H9 (cell line): ENCODE data around the gene LIM2. TPM values are rescaled to one million over a fixed set of nuclear protein-coding genes. Genes with fewer than 3 reads are reported as not detected.

Experiments used
- DNase-seq: peaks from one replicate; pipeline ENCODE4 v3.0.0-alpha.2; 2017
- H2AFZ ChIP-seq: one replicate; pipeline ENCODE4 v1.6.1; 2013; ENCODE audit warnings: mild to moderate bottlenecking, low read length, control low read depth, moderate library complexity
- H2AK5ac ChIP-seq: 2 replicates; pipeline ENCODE4 v1.6.1; 2013; ENCODE audit warnings: low read length, control low read depth, mixed read lengths; ENCODE audit not compliant: insufficient read length
- H2BK120ac ChIP-seq: one replicate; pipeline ENCODE4 v1.6.1; 2013; ENCODE audit warnings: low read depth, mild to moderate bottlenecking, low read length, control low read depth, inconsistent platforms; ENCODE audit not compliant: poor library complexity, severe bottlenecking
- H2BK12ac ChIP-seq: 2 replicates; pipeline ENCODE4 v1.6.1; 2013; ENCODE audit warnings: low read length, control low read depth, mixed read lengths, low read depth; ENCODE audit not compliant: insufficient read length
- H2BK15ac ChIP-seq: 2 replicates; pipeline ENCODE4 v1.6.1; 2013; ENCODE audit warnings: low read depth, low read length, control low read depth
- H2BK20ac ChIP-seq: one replicate; pipeline ENCODE4 v1.6.1; 2013; ENCODE audit warnings: low read depth, mild to moderate bottlenecking, low read length, control low read depth, inconsistent platforms; ENCODE audit not compliant: poor library complexity, severe bottlenecking
- H2BK5ac ChIP-seq: 2 replicates; pipeline ENCODE4 v1.6.1; 2013; ENCODE audit warnings: low read length, control low read depth, mixed read lengths; ENCODE audit not compliant: insufficient read length
- H3K14ac ChIP-seq: 2 replicates; pipeline ENCODE4 v1.6.1; 2013; ENCODE audit warnings: low read length, control low read depth; ENCODE audit not compliant: insufficient read depth
- H3K18ac ChIP-seq: 2 replicates; pipeline ENCODE4 v1.6.1; 2013; ENCODE audit warnings: low read depth, mild to moderate bottlenecking, mixed read lengths, low read length, control low read depth; ENCODE audit not compliant: insufficient read length
- H3K23ac ChIP-seq: 2 replicates; pipeline ENCODE4 v1.6.1; 2013; ENCODE audit warnings: low read length, control low read depth, mixed read lengths, low read depth; ENCODE audit not compliant: insufficient read length
- H3K23me2 ChIP-seq: 2 replicates; pipeline ENCODE4 v1.6.1; 2013; ENCODE audit warnings: low read depth, mild to moderate bottlenecking, mixed read lengths, low read length, control low read depth; ENCODE audit not compliant: insufficient read length, poor library complexity, severe bottlenecking
- H3K27ac ChIP-seq: 2 replicates; pipeline ENCODE4 v1.5.1; 2013; ENCODE audit warnings: low read length, control low read depth, mixed read lengths, low read depth; ENCODE audit not compliant: insufficient read length
- H3K27me3 ChIP-seq: 2 replicates; pipeline ENCODE4 v1.6.1; 2013; ENCODE audit warnings: low read length, control low read depth, inconsistent platforms; ENCODE audit not compliant: insufficient read depth
- H3K4ac ChIP-seq: 2 replicates; pipeline ENCODE4 v1.6.1; 2013; ENCODE audit warnings: low read depth, mild to moderate bottlenecking, control low read depth, inconsistent platforms, low read length, moderate library complexity
- H3K4me1 ChIP-seq: 2 replicates; pipeline ENCODE4 v1.6.1; 2013; ENCODE audit warnings: low read length, control low read depth, inconsistent platforms; ENCODE audit not compliant: insufficient read depth
- H3K4me2 ChIP-seq: 2 replicates; pipeline ENCODE4 v1.6.1; 2013; ENCODE audit warnings: low read length, control low read depth, mixed read lengths; ENCODE audit not compliant: insufficient read length, insufficient read depth
- H3K56ac ChIP-seq: 2 replicates; pipeline ENCODE4 v1.6.1; 2013; ENCODE audit warnings: low read depth, mild to moderate bottlenecking, mixed read lengths, low read length, control low read depth; ENCODE audit not compliant: insufficient read length
- H3K79me1 ChIP-seq: 2 replicates; pipeline ENCODE4 v1.6.1; 2013; ENCODE audit warnings: low read depth, mild to moderate bottlenecking, moderate library complexity, low read length, control low read depth, inconsistent platforms; ENCODE audit not compliant: insufficient read depth, poor library complexity, severe bottlenecking
- H3K79me2 ChIP-seq: 2 replicates; pipeline ENCODE4 v1.6.1; 2013; ENCODE audit warnings: low read length, control low read depth, inconsistent platforms; ENCODE audit not compliant: insufficient read depth
- H3K9ac ChIP-seq: 2 replicates; pipeline ENCODE4 v1.6.1; 2013; ENCODE audit warnings: low read length, control low read depth, mixed read lengths; ENCODE audit not compliant: insufficient read length; ENCODE audit errors: extremely low read depth
- H3K9me3 ChIP-seq: one replicate; pipeline ENCODE4 v1.6.1; 2013; ENCODE audit warnings: low read depth, low read length, inconsistent platforms; ENCODE audit not compliant: control insufficient read depth
- H3T11ph ChIP-seq: one replicate; pipeline ENCODE4 v1.6.1; 2013; ENCODE audit warnings: mild to moderate bottlenecking, low read length, control low read depth, inconsistent platforms
- H4K20me1 ChIP-seq: one replicate; pipeline ENCODE4 v1.6.1; 2013; ENCODE audit not compliant: control insufficient read depth, insufficient read length, insufficient read depth
- H4K5ac ChIP-seq: 2 replicates; pipeline ENCODE4 v1.6.1; 2013; ENCODE audit warnings: low read depth, mild to moderate bottlenecking, mixed read lengths, low read length, control low read depth; ENCODE audit not compliant: insufficient read length
- H4K8ac ChIP-seq: replicated peaks from 2 replicates; pipeline ENCODE4 v1.6.1; 2013; ENCODE audit warnings: low read length, control low read depth, mixed read lengths, low read depth; ENCODE audit not compliant: insufficient read length
- H4K91ac ChIP-seq: 2 replicates; pipeline ENCODE4 v1.6.1; 2013; ENCODE audit warnings: low read depth, mild to moderate bottlenecking, moderate library complexity, mixed read lengths, low read length, control low read depth; ENCODE audit not compliant: insufficient read length
- H3K27ac Mint-ChIP-seq, 3 experiments: 2 replicates in 2 of 3; 3 replicates in 1 of 3; pipeline ENCODE4 v1.8.0; 2020 to 2021; ENCODE audit warnings: mixed read lengths in 3 of 3, mild to moderate bottlenecking in 1 of 3, moderate library complexity in 1 of 3
- H3K27me3 Mint-ChIP-seq: 2 replicates; pipeline ENCODE4 v1.8.0; 2021; ENCODE audit warnings: low read depth, mild to moderate bottlenecking, moderate library complexity, mixed read lengths
- H3K36me3 Mint-ChIP-seq, 3 experiments: 2 replicates in 2 of 3; 3 replicates in 1 of 3; pipeline ENCODE4 v1.8.0; 2020 to 2021; ENCODE audit warnings: low read depth in 3 of 3, mixed read lengths in 3 of 3; ENCODE audit not compliant: insufficient read depth in 1 of 3
- H3K4me1 Mint-ChIP-seq, 2 experiments: 2 replicates each; pipeline ENCODE4 v1.8.0; 2020; ENCODE audit warnings: mixed read lengths in 2 of 2
- H3K4me3 Mint-ChIP-seq, 2 experiments: 2 replicates in 1 of 2; 3 replicates in 1 of 2; pipeline ENCODE4 v1.8.0; 2020 to 2021; ENCODE audit warnings: mild to moderate bottlenecking in 2 of 2, mixed read lengths in 2 of 2, moderate library complexity in 1 of 2
- H3K9me3 Mint-ChIP-seq, 2 experiments: 2 replicates in 1 of 2; 3 replicates in 1 of 2; pipeline ENCODE4 v1.8.0; 2020; ENCODE audit warnings: mild to moderate bottlenecking in 2 of 2, mixed read lengths in 2 of 2, moderate library complexity in 1 of 2
- CTCF ChIP-seq: fragments of 200-600 bp; sonication (generic); conservative IDR thresholded peaks from 3 replicates; pipeline ENCODE4 v1.8.0; 2021; ENCODE audit warnings: antibody characterized with exemption, mild to moderate bottlenecking
- WGBS: extraction: QIAGEN DNeasy Blood & Tissue Kit; methylation state at CpG from one replicate; pipeline ENCODE4 v1.1.7; 2013; ENCODE audit warnings: missing lambda C conversion rate, low lambda C conversion rate, mixed read lengths; ENCODE audit not compliant: insufficient read length; ENCODE audit errors: extremely low coverage; 5-methylcytosine and 5-hydroxymethylcytosine counted together
- total RNA-seq: library from RNA; stranded (reverse); gene quantifications from 2 replicates; pipeline ENCODE4 v1.2.1, GENCODE V29; 2021

The LIM2 gene
- total RNA-seq, 1 experiment from 2014 or later, result not detected

GRCh38 chr19:51361239-51361638 is 26.5 kb downstream of the LIM2 start:
- H2AK5ac ChIP-seq, result no peak overlapping the region
- H2BK20ac ChIP-seq, result no peak overlapping the region
- no CpG with 5 or more reads among the region's 13 CpGs for WGBS
- no peak overlapping the region for H3K56ac ChIP-seq
- H3K79me2 ChIP-seq, result no peaks in the 10 kb centered on the region
- H4K5ac ChIP-seq, result no peak overlapping the region
- no peak overlapping the region for H3K4ac ChIP-seq
- H3K27ac ChIP-seq, result no peak overlapping the region
- no peak overlapping the region for H3T11ph ChIP-seq
- peaks cover 8% of the 10 kb centered on the region for H3K23me2 ChIP-seq
- no peak overlapping the region for H3K27ac Mint-ChIP-seq
- no peaks in the 10 kb centered on the region for H4K20me1 ChIP-seq
- no peak overlapping the region for H3K14ac ChIP-seq
- H3K9me3 ChIP-seq, result no peaks in the 10 kb centered on the region
- no peak overlapping the region for H3K4me2 ChIP-seq
- no peaks in the 10 kb centered on the region for H3K79me1 ChIP-seq
- DNase-seq, result no peak
- no peak overlapping the region for H4K91ac ChIP-seq
- no peak overlapping the region for H2BK120ac ChIP-seq
- H3K23ac ChIP-seq, result no peak overlapping the region
- H3K9ac ChIP-seq, result no peak overlapping the region
- no peaks in the 10 kb centered on the region for H3K36me3 Mint-ChIP-seq
- H3K18ac ChIP-seq, result no peak overlapping the region
- H3K27me3 ChIP-seq, result no peaks in the 10 kb centered on the region
- TF ChIP-seq CTCF, result no peak
- no peak overlapping the region for H2BK5ac ChIP-seq
- no peak overlapping the region for H2BK15ac ChIP-seq
- H3K9me3 Mint-ChIP-seq, result no peaks in the 10 kb centered on the region
- peaks cover 27 to 29% of the 10 kb centered on the region in 2 experiments for H3K4me1 Mint-ChIP-seq
- H3K4me1 ChIP-seq, result no peaks in the 10 kb centered on the region
- H3K4me3 Mint-ChIP-seq, result no peak overlapping the region
- H2AFZ ChIP-seq, result no peak overlapping the region
- H2BK12ac ChIP-seq, result no peak overlapping the region
- no peaks in the 10 kb centered on the region for H3K27me3 Mint-ChIP-seq
- no peak overlapping the region for H4K8ac ChIP-seq
